Fibroblast of villous mesenchyme (primary cell): Measurements from ENCODE around the gene PSMB1. TPM values are rescaled to one million over a fixed set of nuclear protein-coding genes. Genes with fewer than 3 reads are reported as not detected.

Experiments used
- DNase-seq: peaks from one replicate; pipeline ENCODE4 v3.0.0-alpha.2; 2010; ENCODE audit warnings: low read depth
- H3K4me3 ChIP-seq: 2 replicates; pipeline ENCODE4 v1.5.1; 2011; ENCODE audit warnings: low read depth, mild to moderate bottlenecking, low read length
- CTCF ChIP-seq: IDR thresholded peaks from 2 replicates; pipeline ENCODE4 v1.5.1; 2012; ENCODE audit warnings: low read depth, mild to moderate bottlenecking, low read length; ENCODE audit not compliant: insufficient read depth
- total RNA-seq: library from RNA; depleted of rRNA; stranded (reverse); fragments of >200 nt; gene quantifications from 2 replicates; pipeline ENCODE4 v1.2.3, GENCODE V29; 2012

The PSMB1 gene
- total RNA-seq, 1 donor = 370 TPM

GRCh38 chr6:170525795-170526194 lies 27.3 kb downstream of the PSMB1 start:
- no peak for DNase-seq
- no peak for TF ChIP-seq CTCF
- no peak overlapping the region for H3K4me3 ChIP-seq

- H3K4me3 ChIP-seq = no peak overlapping the region
- DNase-seq = no peak
- TF ChIP-seq CTCF = no peak
These were observed 29.0 kb downstream of the PSMB1 start for GRCh38 chr6:170524172-170524502.

DNA sequence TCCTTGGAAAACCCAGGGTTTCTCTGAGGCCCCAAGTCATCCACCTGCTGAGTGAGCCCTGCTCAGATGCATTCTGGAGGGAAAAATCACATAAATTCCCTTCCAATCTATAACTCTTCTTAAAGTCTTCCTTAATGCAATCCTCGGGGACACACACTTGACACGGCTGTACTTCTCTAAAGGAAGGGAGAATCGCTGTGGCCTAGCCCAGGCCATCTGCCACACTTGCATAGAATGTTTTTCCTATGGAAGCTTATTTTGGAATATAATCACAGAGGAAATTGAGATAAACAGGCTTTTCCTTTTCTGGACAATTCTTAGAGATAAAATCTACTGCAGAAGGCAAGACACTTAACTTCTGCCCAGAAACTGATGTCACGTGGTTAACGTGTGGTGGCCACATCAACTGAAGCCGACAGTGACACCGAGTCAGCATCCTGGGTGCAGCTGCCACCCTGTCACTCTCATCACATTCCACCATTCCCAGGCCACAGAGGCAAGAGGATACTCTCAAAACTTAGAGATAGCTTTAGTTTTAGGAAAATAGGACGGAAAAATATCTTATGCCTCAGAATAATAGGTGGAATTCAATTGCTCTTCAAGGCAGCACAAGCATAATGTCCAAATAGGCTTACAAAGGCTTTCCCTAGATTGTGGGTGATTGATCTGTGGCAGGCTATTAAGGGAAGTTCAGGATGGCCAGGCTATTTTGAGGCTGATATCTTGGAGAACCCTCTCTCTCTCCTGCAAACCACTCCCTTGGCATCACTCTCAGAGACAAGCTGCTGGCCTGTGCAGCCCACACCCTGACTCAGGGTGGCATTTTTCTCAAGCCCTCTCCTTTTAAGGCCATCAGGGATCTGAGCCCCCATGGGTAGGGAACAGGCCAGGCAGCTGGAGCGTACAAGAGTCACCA lies 29.6 kb downstream of the PSMB1 start:
- DNase-seq = no peak
- TF ChIP-seq CTCF = no peak
- H3K4me3 ChIP-seq = no peak overlapping the region

- DNase-seq = no peak
- TF ChIP-seq CTCF = peak; percentile 41
- H3K4me3 ChIP-seq = no peak overlapping the region
These were observed 30.4 kb downstream of the PSMB1 start for GRCh38 chr6:170522565-170523183.

- TF ChIP-seq CTCF = peak; percentile 95
- DNase-seq = peak; percentile 78
- H3K4me3 ChIP-seq = no peak overlapping the region
These were observed 36.1 kb downstream of the PSMB1 start for GRCh38 chr6:170516783-170517616.

DNA sequence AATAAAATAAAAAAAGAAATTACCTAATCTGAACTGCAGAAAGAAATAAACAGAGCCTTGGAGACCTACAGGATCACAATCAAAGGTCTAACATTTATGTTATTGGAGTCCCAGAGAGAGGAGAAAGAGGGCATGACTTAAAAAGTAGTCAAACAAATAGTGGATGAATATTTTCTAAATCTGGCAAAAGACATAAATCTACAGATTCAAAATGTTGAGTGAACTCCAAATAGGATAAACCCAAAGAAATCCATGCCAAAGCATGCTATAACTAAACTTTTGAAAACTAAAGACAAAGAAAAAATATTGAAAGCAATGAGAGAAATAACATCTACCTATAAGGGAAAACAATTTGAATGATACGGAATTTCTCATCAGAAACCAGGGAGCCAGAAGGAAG lies 38.2 kb downstream of the PSMB1 start:
- H3K4me3 ChIP-seq = no peak overlapping the region
- TF ChIP-seq CTCF = no peak

More for the DNA sequence above, 38.2 kb downstream of the PSMB1 start:
- no peak for DNase-seq
